Neural cell (in vitro differentiated cells): ENCODE data around the gene SMARCAD1. TPM values are rescaled to one million over a fixed set of nuclear protein-coding genes. Genes with fewer than 3 reads are reported as not detected.

Source experiments
- H2AFZ ChIP-seq: fragments of 200-600, 300-800 bp; sonication (generic), shearing (Covaris generic); 2 replicates; pipeline ENCODE4 v1.6.0; 2014; ENCODE audit warnings: low read depth, mild to moderate bottlenecking, antibody characterized with exemption, low read length, moderate library complexity
- H3F3A ChIP-seq: fragments of 200-600 bp; shearing (Covaris generic); 2 replicates; pipeline ENCODE4 v1.6.1; 2016; ENCODE audit warnings: mild to moderate bottlenecking, moderate library complexity, mixed read lengths, antibody characterized with exemption, low read length; ENCODE audit not compliant: insufficient read depth, poor library complexity, severe bottlenecking
- H3K27ac ChIP-seq: fragments of 200-600, 300-800 bp; sonication (generic), shearing (Covaris generic); 2 replicates; pipeline ENCODE4 v1.5.1; 2014; ENCODE audit warnings: mild to moderate bottlenecking, low read length, moderate library complexity
- H3K27me3 ChIP-seq: fragments of 300-800, 200-600 bp; sonication (generic), shearing (Covaris generic); 2 replicates; pipeline ENCODE4 v1.6.0; 2014; ENCODE audit warnings: mild to moderate bottlenecking, low read depth, low read length, moderate library complexity; ENCODE audit not compliant: insufficient read depth
- H3K36me3 ChIP-seq: fragments of 300-800, 200-600 bp; sonication (generic), shearing (Covaris generic); 2 replicates; pipeline ENCODE4 v1.5.1; 2014; ENCODE audit warnings: mild to moderate bottlenecking, antibody characterized with exemption, low read length, moderate library complexity; ENCODE audit not compliant: insufficient read depth
- H3K4me2 ChIP-seq: fragments of 300-800, 200-600 bp; sonication (generic), shearing (Covaris generic); 2 replicates; pipeline ENCODE4 v1.6.0; 2014; ENCODE audit warnings: mild to moderate bottlenecking, low read length
- H3K4me3 ChIP-seq: fragments of 300-800, 200-600 bp; sonication (generic), shearing (Covaris generic); 2 replicates; pipeline ENCODE4 v1.5.1; 2014; ENCODE audit warnings: mild to moderate bottlenecking, low read length, moderate library complexity
- H3K79me2 ChIP-seq: fragments of 200-600 bp; shearing (Covaris generic); replicated peaks from 2 replicates; pipeline ENCODE4 v1.6.0; 2014; ENCODE audit warnings: mild to moderate bottlenecking, low read length, moderate library complexity; ENCODE audit not compliant: insufficient read depth
- H3K9ac ChIP-seq: fragments of 300-800, 200-600 bp; sonication (generic), shearing (Covaris generic); 2 replicates; pipeline ENCODE4 v1.6.1; 2016; ENCODE audit warnings: mild to moderate bottlenecking, low read length, mixed read lengths
- H3K9me2 ChIP-seq: fragments of 200-600 bp; shearing (Covaris generic); 2 replicates; pipeline ENCODE4 v1.6.1; 2016; ENCODE audit warnings: mild to moderate bottlenecking, low read length, mixed read lengths; ENCODE audit not compliant: insufficient read depth
- H3K9me3 ChIP-seq: fragments of 200-600, 300-800 bp; sonication (generic), shearing (Covaris generic); 2 replicates; pipeline ENCODE4 v1.6.1; 2016; ENCODE audit warnings: mild to moderate bottlenecking, mixed run types, low read length, moderate library complexity, mixed read lengths
- H4K20me1 ChIP-seq: fragments of 200-600 bp; shearing (Covaris generic); 2 replicates; pipeline ENCODE4 v1.6.1; 2016; ENCODE audit warnings: mild to moderate bottlenecking, mixed run types; ENCODE audit not compliant: insufficient read depth
- CTCF ChIP-seq: fragments of 450-650 bp; IDR thresholded peaks from 2 replicates; pipeline ENCODE4 v1.5.1; 2014; ENCODE audit warnings: antibody characterized with exemption, mild to moderate bottlenecking, moderate library complexity; ENCODE audit not compliant: poor library complexity, severe bottlenecking
- EP300 ChIP-seq: fragments of 450-650 bp; conservative IDR thresholded peaks from 2 replicates; pipeline ENCODE4 v1.6.1; 2014; ENCODE audit warnings: antibody characterized with exemption, mild to moderate bottlenecking, moderate library complexity; ENCODE audit not compliant: poor library complexity, severe bottlenecking
- EZH2 ChIP-seq: fragments of 200-600, 300-800 bp; shearing (Covaris generic), sonication (generic); IDR thresholded peaks from 2 replicates; pipeline ENCODE4 v1.6.1; 2014; ENCODE audit warnings: antibody characterized with exemption, low read length, borderline replicate concordance, mild to moderate bottlenecking; ENCODE audit not compliant: insufficient read depth, poor library complexity, severe bottlenecking
- MXI1 ChIP-seq: fragments of 450-650 bp; conservative IDR thresholded peaks from 2 replicates; pipeline ENCODE4 v1.6.1; 2014; ENCODE audit warnings: antibody characterized with exemption, mild to moderate bottlenecking; ENCODE audit not compliant: poor library complexity, severe bottlenecking
- POLR2AphosphoS5 ChIP-seq: IDR thresholded peaks from 2 replicates; pipeline ENCODE4 v1.6.1; 2012
- RAD21 ChIP-seq: fragments of 450-650 bp; conservative IDR thresholded peaks from 2 replicates; pipeline ENCODE4 v1.6.1; 2014; ENCODE audit warnings: antibody characterized with exemption, mild to moderate bottlenecking, moderate library complexity
- REST ChIP-seq: IDR thresholded peaks from 2 replicates; pipeline ENCODE4 v1.6.1; 2012; ENCODE audit warnings: borderline replicate concordance
- SMC3 ChIP-seq: fragments of 450-650 bp; conservative IDR thresholded peaks from 2 replicates; pipeline ENCODE4 v1.6.1; 2014; ENCODE audit warnings: antibody characterized with exemption, mild to moderate bottlenecking, moderate library complexity; ENCODE audit not compliant: poor library complexity
- TAF1 ChIP-seq: IDR thresholded peaks from 2 replicates; pipeline ENCODE4 v1.6.1; 2012; ENCODE audit warnings: low read depth
- polyA plus RNA-seq: library from polyadenylated mRNA; depleted of rRNA; stranded (reverse); fragments of >200 nt; gene quantifications from 2 replicates; pipeline ENCODE4 v1.2.3, GENCODE V29; 2014

Gene SMARCAD1
- polyA plus RNA-seq, 1 donor from 2014 or later: 129 TPM

- TF ChIP-seq POLR2AphosphoS5 (no peak), MXI1 (no peak), SMC3 (no peak), TAF1 (no peak), REST (no peak), EZH2 (no peak), EP300 (no peak), CTCF (no peak), RAD21 (no peak)
- Histone ChIP-seq H3K27ac (no peak overlapping the region), H3F3A (no peaks in the 10 kb centered on the region), H3K27me3 (no peaks in the 10 kb centered on the region), H3K4me3 (no peak overlapping the region), H3K9me3 (no peaks in the 10 kb centered on the region), H3K36me3 (peaks cover 22% of the 10 kb centered on the region), H4K20me1 (no peaks in the 10 kb centered on the region), H3K79me2 (no peaks in the 10 kb centered on the region), H3K9ac (no peak overlapping the region), H3K4me2 (no peak overlapping the region), H2AFZ (no peak overlapping the region), H3K9me2 (no peaks in the 10 kb centered on the region)
These were observed 37.1 kb downstream of the SMARCAD1 start for GRCh38 chr4:94244829-94245185.

- Histone ChIP-seq H3K4me2 (no peak overlapping the region), H2AFZ (no peak overlapping the region), H3K9me2 (no peaks in the 10 kb centered on the region), H3K4me3 (no peak overlapping the region), H3K27ac (no peak overlapping the region), H3K27me3 (no peaks in the 10 kb centered on the region), H3K9me3 (no peaks in the 10 kb centered on the region), H4K20me1 (no peaks in the 10 kb centered on the region), H3K9ac (no peak overlapping the region), H3K79me2 (no peaks in the 10 kb centered on the region), H3K36me3 (peaks cover 14% of the 10 kb centered on the region), H3F3A (no peaks in the 10 kb centered on the region)
- no peak for TF ChIP-seq EZH2
- no peak for TF ChIP-seq TAF1
- no peak for TF ChIP-seq CTCF
- TF ChIP-seq RAD21: no peak
- no peak for TF ChIP-seq MXI1
- TF ChIP-seq POLR2AphosphoS5: no peak
- no peak for TF ChIP-seq EP300
- TF ChIP-seq SMC3: no peak
- TF ChIP-seq REST: no peak
These were observed 43.4 kb downstream of the SMARCAD1 start for GRCh38 chr4:94251094-94251493.
